A673 (cell line): ENCODE measurements around the gene AGAP1. TPM values are rescaled to one million over a fixed set of nuclear protein-coding genes. Genes with fewer than 3 reads are reported as not detected.

Source experiments
- BruUV-seq: library from RNA; stranded (reverse); fragments of 400-500 nt; replicated peaks from 2 replicates; lab custom pipeline; 2021; lab: Mats Ljungman, UMichigan
- CTCF ChIA-PET: fragments of 300-600 bp; sonication (Branson Sonifier 250); formaldehyde crosslinking; loops from one replicate; lab custom pipeline; 2022; ENCODE audit warnings: antibody characterized with exemption; lab: Charles Lee
- POLR2A ChIA-PET: fragments of 300-600 bp; sonication (Branson Sonifier 250); formaldehyde crosslinking; loops from one replicate; lab custom pipeline; 2022; ENCODE audit warnings: antibody characterized with exemption; ENCODE audit not compliant: low non-redundant PET; lab: Charles Lee
- DNase-seq: peaks from one replicate; pipeline ENCODE4 v3.0.0-alpha.2; 2015; ENCODE audit warnings: low spot score
- H3K27ac ChIP-seq: fragments of 200-600 bp; sonication (generic); 2 replicates; pipeline ENCODE4 v1.5.1; 2016; ENCODE audit warnings: mixed run types, low read depth, mild to moderate bottlenecking, mixed read lengths, antibody characterized with exemption, low read length; ENCODE audit not compliant: poor library complexity, severe bottlenecking
- H3K27me3 ChIP-seq: fragments of 200-600 bp; sonication (generic); replicated peaks from 2 replicates; pipeline ENCODE4 v1.6.1; 2017; ENCODE audit warnings: mixed run types, low read depth, mild to moderate bottlenecking, mixed read lengths, antibody characterized with exemption, low read length; ENCODE audit not compliant: insufficient read depth, poor library complexity
- H3K36me3 ChIP-seq: fragments of 200-600 bp; sonication (generic); 2 replicates; pipeline ENCODE4 v1.6.1; 2016; ENCODE audit warnings: mixed run types, mild to moderate bottlenecking, mixed read lengths, antibody characterized with exemption, low read length; ENCODE audit not compliant: insufficient read depth, poor library complexity, severe bottlenecking
- H3K4me1 ChIP-seq: fragments of 200-600 bp; sonication (generic); 2 replicates; pipeline ENCODE4 v1.6.1; 2017; ENCODE audit warnings: mixed run types, mild to moderate bottlenecking, mixed read lengths, antibody characterized with exemption, low read length; ENCODE audit not compliant: insufficient read depth, poor library complexity, severe bottlenecking
- H3K4me3 ChIP-seq: fragments of 200-600 bp; sonication (generic); 2 replicates; pipeline ENCODE4 v1.5.1; 2016; ENCODE audit warnings: low read depth, mixed run types, mild to moderate bottlenecking, mixed read lengths, low read length; ENCODE audit not compliant: poor library complexity, severe bottlenecking
- H3K9me3 ChIP-seq: fragments of 200-600 bp; sonication (generic); 2 replicates; pipeline ENCODE4 v1.6.1; 2016; ENCODE audit warnings: mixed run types, low read depth, mild to moderate bottlenecking, mixed read lengths, antibody characterized with exemption, low read length; ENCODE audit not compliant: poor library complexity, severe bottlenecking
- EZH2 ChIP-seq: fragments of 200-600 bp; sonication (generic); IDR thresholded peaks from 2 replicates; pipeline ENCODE4 v1.6.1; 2017; ENCODE audit warnings: borderline replicate concordance, low read depth, mild to moderate bottlenecking, mixed read lengths, antibody characterized with exemption, low read length; ENCODE audit not compliant: poor library complexity, severe bottlenecking
- intact Hi-C: fragments of 100-400 bp; cut with micrococcal nuclease; formaldehyde crosslinking; loops from one replicate; pipeline ENCODE4 v1.10.0; 2022; ENCODE audit not compliant: unreplicated experiment
- total RNA-seq: library from RNA; stranded (reverse); gene quantifications from 2 replicates; pipeline ENCODE4 v1.2.3, GENCODE V29; 2021
- TF ChIP-seq, protein P1 (sequence below): fragments of 300-800, 200-600 bp; sonication (generic); conservative IDR thresholded peaks from 2 replicates; pipeline ENCODE4 v1.5.1; 2017; ENCODE audit warnings: low read depth, mild to moderate bottlenecking, antibody characterized with exemption, low read length, moderate library complexity, mixed read lengths

AGAP1 gene
- total RNA-seq, 1 experiment from 2014 or later: 25.3 TPM

DNA sequence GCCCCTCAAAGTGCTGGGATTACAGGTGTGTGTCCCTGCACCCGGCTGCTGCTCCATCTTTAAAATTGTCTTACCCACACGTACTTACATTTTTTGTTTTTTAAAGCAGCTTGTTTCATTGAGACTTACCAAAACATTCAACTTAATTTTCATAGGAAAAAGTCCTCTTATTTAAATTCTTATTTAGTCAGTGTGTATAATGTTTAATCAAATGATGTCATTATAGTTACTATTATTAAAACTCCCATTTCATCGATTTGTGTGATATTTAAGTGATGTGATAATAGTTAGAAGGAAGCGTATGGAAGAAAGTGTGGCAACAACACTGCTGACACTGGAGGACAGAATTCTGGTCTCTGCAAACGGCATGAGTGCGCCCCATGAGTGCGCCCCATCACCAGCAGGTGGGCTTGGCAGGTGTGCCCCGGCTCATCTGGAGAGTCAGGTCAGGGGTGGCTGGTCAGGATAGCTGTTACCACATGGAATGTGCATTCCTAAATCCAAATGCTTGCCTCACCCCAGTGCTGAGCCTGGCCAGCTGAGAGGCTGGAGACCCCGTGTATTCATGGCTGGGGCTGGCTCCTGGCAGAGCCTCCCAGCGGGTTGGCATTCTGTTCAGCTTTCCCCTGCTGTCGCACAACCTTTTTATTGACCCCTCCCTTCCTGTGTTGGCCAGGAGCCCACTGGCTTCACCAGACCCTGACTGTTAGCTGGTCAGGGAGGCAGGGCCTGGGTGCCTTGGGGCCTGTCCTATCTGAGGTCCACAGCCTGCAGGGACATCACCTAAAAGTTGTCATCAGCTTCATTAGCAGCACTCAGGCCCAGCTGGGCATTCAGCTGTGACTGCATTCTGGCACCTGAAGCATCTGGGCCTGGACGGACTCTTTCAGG lies 79.7 kb downstream of the AGAP1 start:
- TF ChIP-seq EZH2: no peak
- TF ChIP-seq, protein P1, sequence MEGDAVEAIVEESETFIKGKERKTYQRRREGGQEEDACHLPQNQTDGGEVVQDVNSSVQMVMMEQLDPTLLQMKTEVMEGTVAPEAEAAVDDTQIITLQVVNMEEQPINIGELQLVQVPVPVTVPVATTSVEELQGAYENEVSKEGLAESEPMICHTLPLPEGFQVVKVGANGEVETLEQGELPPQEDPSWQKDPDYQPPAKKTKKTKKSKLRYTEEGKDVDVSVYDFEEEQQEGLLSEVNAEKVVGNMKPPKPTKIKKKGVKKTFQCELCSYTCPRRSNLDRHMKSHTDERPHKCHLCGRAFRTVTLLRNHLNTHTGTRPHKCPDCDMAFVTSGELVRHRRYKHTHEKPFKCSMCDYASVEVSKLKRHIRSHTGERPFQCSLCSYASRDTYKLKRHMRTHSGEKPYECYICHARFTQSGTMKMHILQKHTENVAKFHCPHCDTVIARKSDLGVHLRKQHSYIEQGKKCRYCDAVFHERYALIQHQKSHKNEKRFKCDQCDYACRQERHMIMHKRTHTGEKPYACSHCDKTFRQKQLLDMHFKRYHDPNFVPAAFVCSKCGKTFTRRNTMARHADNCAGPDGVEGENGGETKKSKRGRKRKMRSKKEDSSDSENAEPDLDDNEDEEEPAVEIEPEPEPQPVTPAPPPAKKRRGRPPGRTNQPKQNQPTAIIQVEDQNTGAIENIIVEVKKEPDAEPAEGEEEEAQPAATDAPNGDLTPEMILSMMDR: no peak
- Histone ChIP-seq H3K4me1 (peaks cover 3% of the 10 kb centered on the region), H3K4me3 (no peak overlapping the region), H3K27me3 (no peaks in the 10 kb centered on the region), H3K36me3 (no peaks in the 10 kb centered on the region), H3K9me3 (peaks cover 2% of the 10 kb centered on the region), H3K27ac (no peak overlapping the region)
- intact Hi-C loops: no loop called here
- POLR2A ChIA-PET: no interaction called here
- no TSS peak for BruUV-seq
- DNase-seq: no peak
- CTCF ChIA-PET: no interaction called here

DNA sequence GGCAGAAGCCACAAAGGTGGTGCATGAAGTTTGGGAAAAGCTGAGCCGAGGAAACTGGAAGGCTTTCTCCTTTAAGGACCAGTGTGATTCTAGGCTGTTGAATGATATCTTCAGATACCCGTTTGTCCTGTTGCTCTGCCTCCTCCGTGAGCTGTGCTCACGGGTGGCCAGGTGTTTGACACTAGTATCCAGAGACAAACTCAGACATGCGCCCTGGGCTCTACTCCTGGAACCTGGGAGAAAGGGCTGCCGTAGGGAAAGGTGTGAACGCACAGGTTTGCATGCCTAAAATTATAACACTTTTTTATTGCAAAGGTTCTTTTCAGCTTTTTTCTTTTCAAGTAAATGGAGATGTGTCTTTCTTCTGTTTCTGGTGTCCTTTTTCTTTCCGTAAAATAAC lies 81.6 kb downstream of the AGAP1 start:
- Histone ChIP-seq H3K4me1 (peaks cover 3% of the 10 kb centered on the region), H3K27ac (no peak overlapping the region), H3K27me3 (no peaks in the 10 kb centered on the region), H3K9me3 (no peaks in the 10 kb centered on the region), H3K4me3 (no peak overlapping the region), H3K36me3 (no peaks in the 10 kb centered on the region)
- DNase-seq: no peak
- POLR2A ChIA-PET: no interaction called here
- BruUV-seq: no TSS peak
- TF ChIP-seq, protein P1: no peak
- TF ChIP-seq EZH2: no peak
- CTCF ChIA-PET: no interaction called here
- intact Hi-C loops: no loop called here

DNA sequence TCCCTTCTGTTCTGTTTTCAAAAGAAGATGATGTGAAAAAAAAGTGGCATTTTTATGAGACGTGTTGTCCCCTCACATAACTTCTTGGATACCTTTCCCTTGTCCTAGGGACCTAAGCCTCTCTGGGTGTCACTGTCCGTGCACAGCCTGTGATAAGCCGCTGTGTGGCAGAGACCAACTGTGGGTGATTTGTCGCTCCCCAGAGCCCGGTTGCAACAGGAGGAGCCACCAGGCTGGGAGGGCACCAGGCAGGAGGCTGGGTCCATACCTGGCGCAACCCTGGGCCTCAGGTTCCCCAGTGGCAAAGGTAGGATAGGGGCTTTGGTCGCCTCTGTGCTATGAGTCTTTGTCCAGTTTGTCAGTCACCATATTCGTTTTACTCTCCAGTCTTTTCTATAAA lies 82.1 kb downstream of the AGAP1 start:
- peaks cover 3% of the 10 kb centered on the region for H3K4me1 ChIP-seq
- TF ChIP-seq EZH2: no peak
- TF ChIP-seq, protein P1: no peak
- intact Hi-C loops: no loop called here

More for the DNA sequence above, 82.1 kb downstream of the AGAP1 start:
- ChIA-PET CTCF (no interaction called here), POLR2A (no interaction called here)
- Histone ChIP-seq H3K4me3 (no peak overlapping the region), H3K27ac (no peak overlapping the region), H3K36me3 (no peaks in the 10 kb centered on the region), H3K9me3 (no peaks in the 10 kb centered on the region), H3K27me3 (no peaks in the 10 kb centered on the region)
- no peak for DNase-seq
- no TSS peak for BruUV-seq
